GM18951 (cell line): Measurements from ENCODE around the gene DOK6.

Experiments used
- POLR2A ChIP-seq: IDR thresholded peaks from 4 replicates; pipeline ENCODE4 v1.6.1; 2011; ENCODE audit warnings: mild to moderate bottlenecking; ENCODE audit not compliant: insufficient read length, insufficient read depth; ENCODE audit errors: extremely low read depth
- in situ Hi-C: fragments of 300-500 bp; cut with MboI; formaldehyde crosslinking; loops from one replicate; pipeline ENCODE4 v1.12.0; 2022; ENCODE audit warnings: low sequenced_read_pairs, mixed read lengths, inconsistent platforms; ENCODE audit not compliant: unreplicated experiment

Gene DOK6

GRCh38 chr18:69890558-69890957 is 489.9 kb downstream of the DOK6 start:
- no peak for TF ChIP-seq POLR2A
- in situ Hi-C loops = no loop called here

GRCh38 chr18:69894467-69894866 is 493.8 kb downstream of the DOK6 start:
- no peak for TF ChIP-seq POLR2A
- in situ Hi-C loops = no loop called here

GRCh38 chr18:69895066-69896047 is 494.7 kb downstream of the DOK6 start:
- no peak for TF ChIP-seq POLR2A
- in situ Hi-C loops = no loop called here

GRCh38 chr18:69897397-69898108 is 496.9 kb downstream of the DOK6 start:
- in situ Hi-C loops = no loop called here
- TF ChIP-seq POLR2A = no peak

- in situ Hi-C loops = no loop called here
- no peak for TF ChIP-seq POLR2A
Measured at GRCh38 chr18:69898241-69898861, 497.7 kb downstream of the DOK6 start.
